CD4-positive, alpha-beta T cell treated with Interleukin-21 for 1 hour (primary cell): ENCODE measurements around the gene UGT3A1.
"Not testable (repeated sequence)": the region's sequence is repeated elsewhere in the genome, so short reads cannot be mapped to it uniquely, and the experiment has no call there.

Source experiments
- DNase-seq: peaks from one replicate; pipeline ENCODE4 v3.0.0-alpha.2; 2020

UGT3A1 gene

DNA sequence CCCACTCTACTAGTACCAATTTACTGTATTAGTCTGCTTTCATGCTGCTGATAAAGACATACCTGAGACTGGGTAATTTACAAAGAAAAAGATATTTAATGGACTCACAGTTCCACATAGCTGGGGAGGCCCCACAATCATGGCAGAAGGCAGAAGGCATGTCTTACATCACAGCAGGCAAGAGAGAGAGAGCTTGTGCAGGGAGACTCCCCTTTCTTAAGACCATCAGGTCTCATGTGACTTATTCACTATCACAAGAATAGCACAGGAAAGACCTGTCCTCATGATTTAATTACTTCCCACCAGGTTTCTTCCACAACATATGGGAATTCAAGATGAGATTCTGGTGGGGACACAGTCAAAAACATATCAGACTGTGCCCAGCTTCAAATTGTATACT, 11.5 kb downstream of the UGT3A1 start:
- no peak for DNase-seq

DNA sequence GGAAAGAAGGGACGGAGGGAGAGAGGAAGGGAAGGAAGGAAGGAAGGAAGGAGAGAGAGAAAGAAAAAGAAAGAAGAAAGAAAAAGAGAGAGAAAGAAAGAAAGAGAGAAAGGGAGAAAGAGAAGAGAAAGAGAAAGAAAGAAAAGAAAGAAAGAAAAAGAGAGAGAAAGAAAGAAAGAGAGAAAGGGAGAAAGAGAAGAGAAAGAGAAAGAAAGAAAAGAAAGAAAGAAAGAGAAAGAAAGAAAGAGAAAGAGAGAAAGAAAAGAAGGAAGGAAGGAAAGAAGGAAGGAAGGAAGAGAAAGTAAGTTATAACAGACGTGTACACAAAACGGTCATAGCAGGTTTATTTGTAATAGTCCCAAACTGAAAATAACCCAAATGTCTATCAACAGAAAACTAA, 14.3 kb downstream of the UGT3A1 start:
- not testable (repeated sequence) for DNase-seq

DNA sequence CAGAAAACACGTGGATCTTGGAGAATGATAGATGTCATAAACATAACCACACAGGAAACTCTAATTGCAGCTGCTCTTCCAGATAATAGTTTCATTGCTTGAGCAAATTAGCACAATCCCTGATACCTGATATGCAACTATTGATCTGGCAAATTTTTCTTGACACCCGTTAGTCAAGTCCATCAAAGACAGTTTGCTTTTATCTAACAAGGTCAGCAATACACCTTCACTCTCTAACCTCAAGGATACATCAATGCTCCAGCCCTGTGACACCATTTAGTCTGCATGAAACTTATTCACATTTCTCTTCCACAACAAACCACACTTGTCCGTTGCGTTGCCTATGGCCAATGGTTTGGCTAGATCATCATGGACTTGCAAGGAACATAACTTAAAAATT, 16.6 kb downstream of the UGT3A1 start:
- no peak for DNase-seq

- no peak for DNase-seq
These were observed 19.3 kb downstream of the UGT3A1 start for GRCh38 chr5:35971878-35972210.

DNA sequence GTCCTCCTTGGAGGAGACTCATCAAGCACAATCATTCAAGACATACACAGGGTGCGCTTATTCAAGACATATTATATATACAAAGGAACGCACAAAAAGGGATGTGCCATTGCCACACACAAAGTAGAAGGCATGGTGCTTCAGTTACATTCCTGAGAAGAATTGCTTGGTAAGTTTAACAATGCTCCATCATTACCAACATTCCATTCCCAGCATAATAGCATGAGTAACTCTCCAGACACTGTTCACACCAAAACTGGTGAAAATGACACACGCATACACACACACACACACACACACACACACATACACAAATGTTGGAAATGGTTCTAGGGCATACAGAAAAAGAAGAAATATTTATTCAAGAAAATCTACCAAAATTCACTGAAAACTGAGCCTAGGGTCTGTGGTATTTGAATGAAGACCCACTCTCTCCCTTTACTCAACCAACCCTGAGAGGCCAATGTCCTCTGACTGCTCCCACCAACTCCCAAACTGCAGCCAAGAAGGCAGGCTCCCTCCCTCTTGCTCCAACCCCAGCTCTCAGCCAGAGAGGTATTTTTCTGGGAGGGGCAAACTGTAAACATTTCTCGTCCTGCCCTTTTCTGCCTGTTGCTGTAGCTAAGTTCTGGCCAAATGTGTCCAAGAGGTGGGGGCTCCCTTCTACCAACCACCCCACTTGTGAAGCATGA, 19.9 kb downstream of the UGT3A1 start:
- no peak for DNase-seq

GRCh38 chr5:35963381-35963843, 27.8 kb downstream of the UGT3A1 start:
- DNase-seq = no peak

- DNase-seq = no peak
These were observed 30.9 kb downstream of the UGT3A1 start for GRCh38 chr5:35960328-35960727.

- no peak for DNase-seq
These were observed 34.8 kb downstream of the UGT3A1 start for GRCh38 chr5:35956429-35956828.

GRCh38 chr5:35954175-35954574, 37.0 kb downstream of the UGT3A1 start:
- DNase-seq = no peak

DNA sequence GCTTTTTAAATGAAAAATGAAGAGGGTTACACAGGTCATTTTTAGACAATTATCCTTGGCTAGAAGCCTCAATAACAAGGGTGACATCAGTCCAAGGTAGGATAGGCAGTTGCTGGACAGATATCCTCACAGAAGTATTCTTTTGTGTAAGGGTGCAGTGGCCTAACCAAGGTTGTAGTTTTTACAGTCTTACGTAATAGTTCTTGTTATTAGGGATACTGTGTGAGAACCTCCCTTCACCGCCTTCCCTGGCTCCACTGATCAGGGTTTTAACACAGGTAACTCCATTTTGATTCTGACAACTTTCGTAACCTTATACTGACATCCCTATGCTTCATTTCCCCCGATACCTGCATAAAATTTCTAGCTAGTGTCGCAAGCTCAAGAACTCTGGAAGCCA, 44.1 kb downstream of the UGT3A1 start:
- no peak for DNase-seq

- DNase-seq = no peak
These were observed 51.6 kb downstream of the UGT3A1 start for GRCh38 chr5:35939639-35940038.

- DNase-seq = no peak
These were observed 52.5 kb downstream of the UGT3A1 start, which contains the start of gene CAPSL for GRCh38 chr5:35938568-35939227. TSS of gene CAPSL (minus strand) at chr5:35938622. CDS start at chr5:35921120, 17,502 bp downstream.

DNA sequence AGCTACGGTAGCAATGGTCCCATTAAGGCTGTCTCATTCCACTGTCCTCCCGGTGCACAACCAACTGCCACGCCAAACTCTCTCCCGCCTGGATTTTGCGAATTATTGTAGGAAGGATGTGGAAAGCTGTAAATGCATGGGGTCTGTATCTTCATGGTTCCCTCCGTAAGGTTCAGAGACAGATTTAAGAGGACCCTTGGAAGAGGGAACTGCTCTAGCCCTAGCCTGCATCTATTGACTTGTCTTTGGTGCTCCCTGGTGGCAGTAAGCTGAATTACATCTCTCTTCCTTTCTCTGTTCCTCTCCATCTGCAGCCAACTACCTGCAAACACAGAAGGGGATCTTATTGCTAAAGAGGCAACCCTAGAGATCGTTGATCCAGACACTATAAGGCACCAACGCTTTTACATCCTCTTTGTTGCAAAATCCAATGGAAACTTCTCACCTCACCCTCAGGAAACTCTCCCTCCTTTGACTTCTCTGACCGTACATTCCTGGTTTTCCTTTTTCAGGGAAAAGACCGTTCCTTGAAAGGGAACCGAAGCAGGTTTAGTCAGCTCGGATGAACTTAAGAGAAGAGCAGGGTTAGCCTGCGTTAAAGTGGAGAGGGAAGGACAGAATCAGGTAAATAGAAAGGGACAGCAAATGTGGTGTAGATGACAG, 64.7 kb downstream of the UGT3A1 start:
- peak; percentile 75 for DNase-seq

GRCh38 chr5:35924950-35925722, 66.1 kb downstream of the UGT3A1 start:
- peak; percentile 86 for DNase-seq

DNA sequence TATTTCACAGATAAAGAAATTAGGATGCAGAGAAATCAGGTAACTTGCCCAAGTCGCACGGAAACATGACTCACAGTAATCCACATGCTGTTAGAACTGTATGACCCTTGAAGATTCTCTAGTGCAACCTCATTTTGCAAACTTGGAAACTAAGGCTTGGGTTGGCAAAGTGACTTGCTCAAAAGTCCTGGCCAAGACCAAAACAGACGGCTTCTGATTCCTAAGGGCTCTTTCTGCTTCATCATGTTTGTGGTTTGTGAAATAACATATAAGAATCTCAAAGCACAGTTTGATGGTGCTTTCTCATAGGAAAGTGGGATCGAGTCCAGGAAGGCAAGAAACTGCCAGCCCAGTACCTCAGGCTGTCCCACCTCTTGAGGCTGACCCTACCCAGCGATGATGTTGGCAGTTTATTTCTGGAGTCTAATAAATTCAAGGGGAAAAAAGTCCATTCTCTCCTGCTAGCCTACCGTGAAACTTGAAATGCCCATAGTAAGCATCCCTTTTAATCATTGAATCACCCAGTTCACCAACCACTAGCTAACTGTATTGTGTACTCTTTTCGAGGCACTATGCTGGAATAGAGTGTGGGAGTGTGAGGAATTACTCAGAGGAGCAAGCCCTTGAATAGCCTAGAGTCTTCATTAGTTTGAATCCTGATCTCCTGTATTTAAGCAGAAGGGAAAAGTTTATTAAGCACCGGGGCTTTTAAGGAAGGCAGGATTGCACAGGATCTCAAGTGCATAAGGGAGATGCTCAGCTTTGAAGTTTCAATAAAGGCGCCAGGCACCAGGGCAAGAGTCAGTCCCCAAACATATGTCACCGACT, 66.9 kb downstream of the UGT3A1 start:
- DNase-seq = no peak

DNA sequence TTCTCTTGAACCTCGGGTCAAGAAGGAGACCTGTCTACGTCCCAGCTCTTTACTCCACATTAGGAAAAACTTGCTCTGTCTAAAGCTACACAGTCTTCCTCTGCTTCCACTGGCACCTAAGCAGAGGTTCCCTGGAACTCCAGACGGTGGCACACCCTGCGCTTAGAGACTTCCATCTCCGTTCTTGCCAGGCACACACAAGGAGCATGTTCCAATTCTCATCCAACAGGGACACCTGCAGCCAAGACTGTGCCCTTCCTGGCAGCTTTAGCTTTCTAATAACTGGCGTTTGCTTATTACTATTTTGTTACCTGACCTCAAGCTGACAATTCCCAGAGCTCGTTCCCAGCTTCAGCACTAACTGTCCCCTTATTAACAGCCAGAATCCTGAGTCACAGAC, 68.7 kb downstream of the UGT3A1 start:
- no peak for DNase-seq

GRCh38 chr5:35921930-35922329, 69.3 kb downstream of the UGT3A1 start:
- DNase-seq = no peak

DNA sequence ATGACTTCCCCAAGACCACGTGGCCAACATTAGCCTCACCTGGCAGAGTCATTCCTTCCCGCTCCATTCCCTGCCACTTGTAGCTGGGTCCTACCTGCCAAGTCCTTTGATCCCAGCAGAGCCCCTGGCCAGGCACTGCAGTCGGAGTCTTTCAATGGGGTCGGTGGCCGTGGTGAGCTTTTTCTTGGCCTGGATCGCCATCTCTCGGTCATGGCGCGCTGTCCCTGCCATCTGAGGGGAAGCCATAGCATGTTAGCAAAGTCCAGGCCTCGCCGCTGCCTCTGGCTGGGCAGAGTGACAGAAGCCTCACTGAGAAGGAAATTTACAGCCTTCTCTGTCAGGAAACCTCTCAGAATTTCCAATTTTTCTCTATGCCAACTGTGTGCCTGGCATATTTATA, 70.3 kb downstream of the UGT3A1 start:
- DNase-seq = no peak

DNA sequence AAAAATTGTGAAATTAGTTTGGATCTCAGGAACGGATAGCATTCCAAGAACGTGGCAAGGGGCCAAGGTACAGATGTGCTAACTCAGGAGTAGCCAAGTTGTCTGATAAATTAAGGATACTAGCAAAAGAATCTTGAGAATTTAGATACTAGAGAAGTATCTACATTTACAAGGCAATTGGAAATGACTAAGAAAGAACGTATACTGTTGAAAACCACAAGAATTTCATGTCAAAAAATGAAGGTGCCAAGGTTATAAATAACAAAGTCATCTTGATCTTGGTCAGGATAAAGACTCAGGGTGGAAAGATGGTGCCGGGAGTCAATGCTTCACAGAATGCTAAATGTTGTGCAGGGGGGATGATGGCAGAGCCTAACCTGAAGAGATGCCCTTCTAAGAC, 72.0 kb downstream of the UGT3A1 start:
- no peak for DNase-seq

DNA sequence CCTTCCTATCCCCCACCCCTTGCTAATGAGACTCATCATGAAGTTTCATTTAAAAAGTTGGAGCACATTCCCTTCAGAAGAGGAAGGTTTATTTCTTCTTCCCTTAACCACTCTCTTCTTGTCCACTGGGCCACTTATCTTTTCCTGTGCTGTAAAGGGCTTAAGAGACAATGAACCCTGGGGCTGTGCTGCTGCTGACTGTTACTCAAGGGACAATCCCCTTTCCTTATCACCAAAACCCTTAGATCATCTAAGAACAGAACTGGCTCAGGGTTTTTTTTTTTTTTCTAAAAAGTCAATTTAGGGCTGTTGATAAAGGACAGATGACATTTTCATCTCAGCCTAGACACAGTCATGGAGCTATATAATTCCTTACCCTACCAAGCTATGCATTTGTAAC, 82.4 kb downstream of the UGT3A1 start:
- no peak for DNase-seq

DNA sequence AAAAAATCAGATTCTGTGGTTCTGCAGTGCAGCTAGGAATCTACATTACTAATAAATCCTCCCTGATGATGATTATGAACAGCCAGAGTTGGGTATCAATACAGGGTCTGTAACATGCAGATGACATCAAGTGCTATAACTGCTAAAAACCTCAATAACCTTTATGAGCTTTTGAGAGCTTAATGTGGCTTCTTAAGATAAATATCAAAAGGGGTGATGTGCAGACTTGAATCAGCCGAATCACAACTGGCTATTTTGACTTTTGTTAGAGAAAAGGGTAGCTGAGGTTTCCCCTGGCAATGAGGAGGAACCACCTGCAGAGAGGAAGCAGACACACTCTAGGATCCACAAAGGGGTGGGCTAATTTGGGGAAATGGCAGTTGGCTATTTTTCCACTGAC, 83.0 kb downstream of the UGT3A1 start:
- DNase-seq = no peak

DNA sequence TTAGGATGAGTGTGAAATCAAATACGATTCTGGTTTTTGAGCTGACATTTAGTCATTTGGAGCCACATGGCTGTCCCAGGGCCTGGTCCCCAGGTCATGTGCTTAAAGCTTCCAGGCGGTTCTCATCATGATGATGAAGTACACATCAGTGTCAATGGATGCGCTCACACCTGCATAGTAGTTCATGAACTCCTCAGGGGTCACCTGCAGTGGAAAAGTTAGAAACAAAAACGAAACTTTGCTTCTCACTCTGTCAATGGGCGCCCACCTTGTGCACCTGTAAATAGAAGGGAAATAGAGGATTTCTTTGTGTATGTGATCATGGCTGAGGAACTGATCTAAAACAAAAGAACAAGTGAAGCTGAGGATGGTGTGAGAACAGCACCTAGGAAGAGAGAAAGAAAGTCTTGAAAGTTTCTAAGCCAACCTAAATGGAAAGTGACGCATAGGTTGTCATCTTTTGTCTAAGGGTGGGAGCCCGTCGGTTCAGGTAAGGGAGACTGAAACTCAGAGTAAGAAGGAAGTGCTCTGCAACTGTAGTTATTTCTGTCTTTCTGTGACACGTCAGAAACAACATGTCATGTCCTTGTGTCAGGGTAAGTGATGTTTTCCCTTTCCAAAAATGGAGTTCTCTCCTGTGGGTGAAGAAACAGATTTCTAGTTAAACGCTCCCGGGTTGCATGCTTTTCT, 86.6 kb downstream of the UGT3A1 start:
- no peak for DNase-seq
